Stimulated activated CD8-positive, alpha-beta memory T cell treated with anti-CD3 and anti-CD28 coated beads, Interleukin-2, amount 100 ng/mL, for 48 hours (primary cell): ENCODE measurements around the gene RDM1.

Experiments used
- DNase-seq, 2 donors: peaks; one replicate each; pipeline ENCODE4 v3.0.0-alpha.2; 2020; ENCODE audit warnings: low read depth in 2 of 2

RDM1 gene

GRCh38 chr17:35934760-35935159, 4.2 kb upstream of the RDM1 start:
- no peak for DNase-seq

- DNase-seq, result no peak
Measured at GRCh38 chr17:35932586-35932985, 2.0 kb upstream of the RDM1 start.

GRCh38 chr17:35931794-35932425, 1.3 kb upstream of the RDM1 start:
- DNase-seq, result no peak

GRCh38 chr17:35927714-35928113, 2.9 kb downstream of the RDM1 start:
- no peak for DNase-seq

- no peak for DNase-seq
Measured at GRCh38 chr17:35923609-35924114, 6.9 kb downstream of the RDM1 start.

GRCh38 chr17:35920229-35920628, 10.3 kb downstream of the RDM1 start:
- DNase-seq, result no peak

- no peak for DNase-seq
Measured at GRCh38 chr17:35918665-35919064, 11.9 kb downstream of the RDM1 start.

- DNase-seq, result no peak
Measured at GRCh38 chr17:35917519-35918213, 12.9 kb downstream of the RDM1 start.

GRCh38 chr17:35915153-35915964, 15.2 kb downstream of the RDM1 start:
- no peak for DNase-seq

GRCh38 chr17:35914354-35914753, 16.2 kb downstream of the RDM1 start:
- DNase-seq, result no peak

GRCh38 chr17:35913609-35914008, 17.0 kb downstream of the RDM1 start:
- DNase-seq, result no peak

- no peak for DNase-seq
Measured at GRCh38 chr17:35912942-35913341, 17.6 kb downstream of the RDM1 start.

- DNase-seq, result no peak
Measured at GRCh38 chr17:35912339-35912912, 18.1 kb downstream of the RDM1 start.

- DNase-seq, result no peak
Measured at GRCh38 chr17:35909408-35909807, 21.2 kb downstream of the RDM1 start.

- DNase-seq, result no peak
Measured at GRCh38 chr17:35907691-35908090, 22.9 kb downstream of the RDM1 start.

GRCh38 chr17:35906926-35907637, 23.5 kb downstream of the RDM1 start:
- DNase-seq, result no peak

GRCh38 chr17:35906191-35906925, 24.2 kb downstream of the RDM1 start:
- no peak for DNase-seq

GRCh38 chr17:35903451-35903850, 27.1 kb downstream of the RDM1 start:
- DNase-seq, result no peak

GRCh38 chr17:35901631-35902175, 28.9 kb downstream of the RDM1 start:
- DNase-seq, result no peak

GRCh38 chr17:35900708-35901480, 29.7 kb downstream of the RDM1 start:
- DNase-seq, result no peak
